MCF 10A (cell line): ENCODE measurements around the gene PREP. TPM values are rescaled to one million over a fixed set of nuclear protein-coding genes. Genes with fewer than 3 reads are reported as not detected.

ENCODE experiments used
- BruUV-seq: library from RNA; stranded (reverse); fragments of 400-500 nt; replicated peaks from 2 replicates; lab custom pipeline; 2021; lab: Mats Ljungman, UMichigan
- CTCF ChIA-PET: fragments of 300-600 bp; sonication (Branson Sonifier 250); formaldehyde crosslinking; extraction: SDS; loops from one replicate; lab custom pipeline; 2021; ENCODE audit warnings: antibody characterized with exemption, inconsistent platforms; lab: Yijun Ruan, JAX
- POLR2A ChIA-PET: fragments of 300-600, 350-650 bp; sonication (Branson Sonifier 250); formaldehyde crosslinking; extraction: SDS; loops from one replicate; lab custom pipeline; 2020; ENCODE audit warnings: antibody characterized with exemption, inconsistent platforms; lab: Yijun Ruan, JAX
- DNase-seq: peaks from one replicate; pipeline ENCODE4 v3.0.0-alpha.2; 2018; ENCODE audit not compliant: unreplicated experiment
- H3K27ac Mint-ChIP-seq: one replicate; pipeline ENCODE4 v1.8.0; 2022; ENCODE audit warnings: mild to moderate bottlenecking, low read depth, mixed read lengths; ENCODE audit not compliant: unreplicated experiment
- H3K27me3 Mint-ChIP-seq: one replicate; pipeline ENCODE4 v1.8.0; 2022; ENCODE audit warnings: mixed read lengths; ENCODE audit not compliant: insufficient read depth, unreplicated experiment
- H3K36me3 Mint-ChIP-seq: one replicate; pipeline ENCODE4 v1.8.0; 2022; ENCODE audit warnings: mild to moderate bottlenecking, moderate library complexity, mixed read lengths; ENCODE audit not compliant: insufficient read depth, unreplicated experiment
- H3K4me1 Mint-ChIP-seq: one replicate; pipeline ENCODE4 v1.8.0; 2022; ENCODE audit warnings: mixed read lengths; ENCODE audit not compliant: insufficient read depth, unreplicated experiment
- H3K4me3 Mint-ChIP-seq: one replicate; pipeline ENCODE4 v1.8.0; 2022; ENCODE audit warnings: mild to moderate bottlenecking, moderate library complexity, mixed read lengths; ENCODE audit not compliant: unreplicated experiment
- H3K9me3 Mint-ChIP-seq: one replicate; pipeline ENCODE4 v1.8.0; 2022; ENCODE audit warnings: mixed read lengths; ENCODE audit not compliant: unreplicated experiment
- CTCF ChIP-seq: fragments of 200-600 bp; IDR thresholded peaks from one replicate; pipeline ENCODE4 v1.8.0; 2022; ENCODE audit warnings: antibody characterized with exemption, mild to moderate bottlenecking; ENCODE audit not compliant: unreplicated experiment
- intact Hi-C: fragments of 100-400 bp; cut with micrococcal nuclease; formaldehyde crosslinking; loops from 2 replicates; pipeline ENCODE4 v1.14.1; 2022
- total RNA-seq: library from RNA; stranded (reverse); gene quantifications from 2 replicates; pipeline ENCODE4 v1.2.3, GENCODE V29; 2022

PREP gene
- total RNA-seq, 1 experiment from 2014 or later: 67.6 TPM

DNA sequence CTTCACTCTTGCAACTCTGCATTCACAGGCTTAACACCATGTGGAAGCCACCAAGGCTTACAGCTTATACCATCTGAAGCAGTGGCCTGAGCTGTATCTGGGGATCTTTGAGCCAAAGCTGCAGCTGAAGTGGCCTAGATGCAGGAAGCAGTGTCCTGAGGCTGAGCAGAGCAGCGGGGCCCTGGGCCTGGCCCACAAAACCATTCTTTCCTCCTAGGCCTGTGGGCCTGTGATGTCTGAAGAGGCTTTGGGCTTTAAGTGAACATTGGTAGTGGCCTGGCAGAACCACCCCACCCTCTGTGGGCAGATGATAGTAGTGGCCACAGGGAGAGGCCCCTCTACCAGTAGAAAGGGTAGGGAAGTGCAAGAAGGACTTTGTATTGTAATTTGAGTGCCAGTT is 6.9 kb upstream of the PREP start:
- intact Hi-C loops: loop anchor here (10.0 kb wide), 1 partner anchor 615 kb away; no protein-coding TSS in a partner anchor
- TF ChIP-seq CTCF: no peak
- Mint-ChIP-seq H3K27ac (no peak overlapping the region), H3K9me3 (peaks cover 12% of the 10 kb centered on the region), H3K27me3 (no peaks in the 10 kb centered on the region), H3K36me3 (peaks cover 7% of the 10 kb centered on the region), H3K4me1 (no peaks in the 10 kb centered on the region), H3K4me3 (no peak overlapping the region)
- ChIA-PET CTCF (interaction anchor here (0.7 to 1.4 kb wide), 2 partner anchors 14 to 98 kb away, joined by 3 read pairs; no protein-coding TSS in a partner anchor), POLR2A (no interaction called here)
- DNase-seq: no peak
- no TSS peak for BruUV-seq

DNA sequence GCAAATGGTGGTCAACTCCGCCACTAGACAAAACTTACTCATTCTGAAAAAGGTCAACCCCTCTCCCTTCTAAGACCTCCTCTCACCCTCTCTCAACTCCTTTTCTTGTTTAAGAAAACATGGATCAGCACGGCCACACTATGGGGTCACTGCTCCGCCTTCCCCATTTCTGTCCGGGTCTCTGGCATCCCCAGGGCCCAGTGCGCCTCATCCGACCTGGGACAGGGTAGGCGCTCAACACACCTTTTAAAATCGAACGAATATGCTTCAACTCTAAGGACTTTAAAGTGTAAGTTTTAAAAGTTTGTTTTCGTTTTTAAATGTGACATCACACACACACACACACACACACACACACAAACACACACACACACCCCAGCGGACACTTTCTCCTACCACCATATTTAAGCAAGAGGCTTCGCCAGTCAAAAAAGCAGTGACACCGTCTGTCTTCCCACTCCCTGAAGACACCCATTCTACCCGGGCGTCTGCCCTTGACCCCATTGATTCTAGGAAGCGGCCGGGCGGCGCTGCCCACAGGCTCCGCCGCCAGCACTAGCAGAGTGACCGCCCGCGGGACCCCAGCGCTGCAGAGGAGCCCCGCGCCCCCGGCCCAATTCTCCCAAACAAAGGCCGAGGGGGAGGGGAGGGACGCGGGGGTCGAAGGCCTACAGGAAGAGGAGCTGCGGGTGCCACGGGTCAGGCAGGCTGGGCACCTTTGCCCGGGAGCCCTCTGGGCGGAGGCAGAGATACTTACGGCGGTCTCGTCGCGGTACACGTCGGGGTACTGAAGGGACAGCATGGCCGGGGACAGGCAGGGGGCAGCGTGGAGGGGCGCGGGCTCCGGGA is 568 bp downstream of the PREP start:
- ChIA-PET POLR2A (interaction anchor here (0.7 to 11.1 kb wide), 26 partner anchors 9 to 314 kb away, joined by 3 to 160 read pairs (median 4); no protein-coding TSS in a partner anchor), CTCF (interaction anchor here (0.6 to 3.9 kb wide), 28 partner anchors 10 to 1345 kb away, joined by 3 to 38 read pairs (median 5); no protein-coding TSS in a partner anchor)
- no TSS peak for BruUV-seq
- intact Hi-C loops: loop anchor here (1.0 to 10.0 kb wide), 2 partner anchors 42 to 608 kb away; no protein-coding TSS in a partner anchor
- no peak for TF ChIP-seq CTCF
- H3K27me3 Mint-ChIP-seq: no peaks in the 10 kb centered on the region
- peaks cover 6% of the 10 kb centered on the region for H3K36me3 Mint-ChIP-seq
- DNase-seq: peak; percentile 42
- H3K9me3 Mint-ChIP-seq: no peaks in the 10 kb centered on the region
- peak overlapping the region; percentile 65 for H3K27ac Mint-ChIP-seq
- peak overlapping the region; percentile 82 for H3K4me3 Mint-ChIP-seq
- peaks cover 33% of the 10 kb centered on the region for H3K4me1 Mint-ChIP-seq

DNA sequence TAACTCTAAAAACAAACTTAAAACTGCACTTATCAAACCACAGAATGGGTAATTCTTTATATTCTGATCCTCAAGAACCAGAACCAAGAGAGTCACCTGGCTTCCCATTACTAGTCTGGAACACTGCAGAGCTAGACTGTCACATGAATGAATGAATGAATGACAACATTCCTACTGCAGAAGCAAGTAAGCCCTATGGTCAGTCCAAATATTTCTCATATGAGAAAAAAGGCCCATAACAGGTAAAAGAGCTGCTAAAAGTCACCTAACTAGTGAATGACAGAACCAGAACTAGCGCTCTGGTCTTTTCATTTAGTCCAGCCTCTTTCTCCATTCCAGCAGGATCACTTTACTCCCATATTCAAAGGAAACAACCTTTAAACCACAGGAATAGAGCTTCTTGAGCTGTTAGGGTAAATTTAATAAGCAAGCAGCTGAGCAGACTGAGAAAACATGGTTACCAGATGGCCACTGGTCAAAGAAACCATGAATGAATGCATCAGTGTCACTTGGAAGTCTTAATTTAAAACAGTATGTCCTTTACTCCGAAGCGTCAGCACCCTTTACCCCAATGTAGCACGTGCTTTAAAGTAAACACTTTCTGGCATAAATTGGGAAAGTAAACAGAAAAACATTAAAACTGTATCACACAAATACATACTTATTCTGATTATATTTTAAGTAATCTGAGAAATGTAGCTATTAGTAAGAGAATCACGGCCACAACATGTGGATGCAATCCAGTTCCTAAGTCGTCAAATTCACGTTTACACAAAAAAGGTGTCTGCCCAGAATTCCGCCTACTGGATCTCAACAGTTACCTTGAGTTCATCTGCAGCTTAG is 1.4 kb downstream of the PREP start:
- BruUV-seq: TSS peak; percentile 50
- Mint-ChIP-seq H3K36me3 (peaks cover 13% of the 10 kb centered on the region), H3K27ac (peak overlapping the region; percentile 65), H3K4me3 (peak overlapping the region; percentile 82), H3K9me3 (no peaks in the 10 kb centered on the region), H3K27me3 (no peaks in the 10 kb centered on the region), H3K4me1 (peaks cover 33% of the 10 kb centered on the region)
- ChIA-PET CTCF (interaction anchor here (0.6 to 3.9 kb wide), 13 partner anchors 9 to 608 kb away, joined by 3 to 38 read pairs (median 7); no protein-coding TSS in a partner anchor), POLR2A (interaction anchor here (0.6 to 11.1 kb wide), 15 partner anchors 9 to 331 kb away, joined by 3 to 160 read pairs (median 5); no protein-coding TSS in a partner anchor)
- DNase-seq: peak; percentile 31
- no peak for TF ChIP-seq CTCF
- intact Hi-C loops: loop anchor here (1.0 to 10.0 kb wide), 2 partner anchors 41 to 607 kb away; no protein-coding TSS in a partner anchor
